Loucy (cell line): ENCODE measurements around the gene LNPK.

Source experiments
- H2AFZ ChIP-seq: fragments of 200-600 bp; sonication (generic); 2 replicates; pipeline ENCODE4 v1.6.0; 2016; ENCODE audit warnings: antibody characterized with exemption, mild to moderate bottlenecking, low read length, moderate library complexity
- H3F3A ChIP-seq: fragments of 200-600 bp; 2 replicates; pipeline ENCODE4 v1.6.0; 2016; ENCODE audit warnings: antibody characterized with exemption, low read depth, mild to moderate bottlenecking
- H3K27me3 ChIP-seq: fragments of 200-600 bp; sonication (generic); 2 replicates; pipeline ENCODE4 v1.6.1; 2014; ENCODE audit warnings: low read length, mild to moderate bottlenecking; ENCODE audit not compliant: insufficient read depth, poor library complexity, severe bottlenecking
- H3K36me3 ChIP-seq: fragments of 200-600 bp; sonication (generic); 2 replicates; pipeline ENCODE4 v1.6.1; 2016; ENCODE audit warnings: low read length; ENCODE audit not compliant: insufficient read depth
- H3K4me1 ChIP-seq: fragments of 200-600 bp; sonication (generic); 2 replicates; pipeline ENCODE4 v1.5.1; 2014; ENCODE audit warnings: low read length, mild to moderate bottlenecking; ENCODE audit not compliant: insufficient read depth, poor library complexity, severe bottlenecking
- H3K4me2 ChIP-seq: fragments of 200-600 bp; sonication (generic); 2 replicates; pipeline ENCODE4 v1.6.0; 2014; ENCODE audit warnings: antibody characterized with exemption, low read length, low read depth, mild to moderate bottlenecking; ENCODE audit not compliant: poor library complexity, severe bottlenecking
- H3K4me3 ChIP-seq: fragments of 200-600 bp; sonication (generic); 2 replicates; pipeline ENCODE4 v1.5.1; 2014; ENCODE audit warnings: low read length, mild to moderate bottlenecking, mixed read lengths; ENCODE audit not compliant: poor library complexity, severe bottlenecking
- H3K79me2 ChIP-seq: fragments of 200-600 bp; sonication (generic); 2 replicates; pipeline ENCODE4 v1.6.1; 2014; ENCODE audit warnings: low read length; ENCODE audit not compliant: insufficient read depth
- H3K9ac ChIP-seq: fragments of 200-600 bp; sonication (generic); 2 replicates; pipeline ENCODE4 v1.6.0; 2014; ENCODE audit warnings: mild to moderate bottlenecking, low read depth, low read length, moderate library complexity; ENCODE audit not compliant: poor library complexity, severe bottlenecking
- H3K9me2 ChIP-seq: fragments of 200-600 bp; sonication (generic); replicated peaks from 2 replicates; pipeline ENCODE4 v1.6.1; 2016; ENCODE audit warnings: low read depth, low read length, mixed read lengths
- H3K9me3 ChIP-seq: fragments of 200-600 bp; sonication (generic); 2 replicates; pipeline ENCODE4 v1.6.1; 2014; ENCODE audit warnings: mild to moderate bottlenecking, antibody characterized with exemption, low read length, low read depth; ENCODE audit not compliant: insufficient read depth
- H4K20me1 ChIP-seq: fragments of 200-600 bp; sonication (generic); 2 replicates; pipeline ENCODE4 v1.6.0; 2014; ENCODE audit warnings: antibody characterized with exemption, low read length, mild to moderate bottlenecking; ENCODE audit not compliant: insufficient read depth, poor library complexity, severe bottlenecking
- CTCF ChIP-seq: fragments of 200-600 bp; sonication (generic); conservative IDR thresholded peaks from 2 replicates; pipeline ENCODE4 v1.5.1; 2014; ENCODE audit warnings: mild to moderate bottlenecking, antibody characterized with exemption, low read length
- EZH2phosphoT487 ChIP-seq: fragments of 200-600 bp; IDR thresholded peaks from 2 replicates; pipeline ENCODE4 v1.6.1; 2018; ENCODE audit warnings: antibody characterized with exemption, mild to moderate bottlenecking, moderate library complexity, borderline replicate concordance

Gene LNPK

GRCh38 chr2:175877845-175878544, 124.1 kb downstream of the LNPK start:
- Histone ChIP-seq H3K4me3 (no peak overlapping the region), H4K20me1 (no peaks in the 10 kb centered on the region), H3K4me2 (no peak overlapping the region), H2AFZ (no peak overlapping the region), H3K27me3 (no peaks in the 10 kb centered on the region), H3K36me3 (no peaks in the 10 kb centered on the region), H3K9ac (no peak overlapping the region), H3K9me2 (no peaks in the 10 kb centered on the region), H3F3A (no peaks in the 10 kb centered on the region), H3K79me2 (no peaks in the 10 kb centered on the region), H3K4me1 (no peaks in the 10 kb centered on the region), H3K9me3 (no peaks in the 10 kb centered on the region)
- TF ChIP-seq EZH2phosphoT487 (no peak), CTCF (no peak)

GRCh38 chr2:175874291-175874690, 127.8 kb downstream of the LNPK start:
- no peak overlapping the region for H3K9ac ChIP-seq
- no peaks in the 10 kb centered on the region for H3F3A ChIP-seq
- H3K27me3 ChIP-seq, result no peaks in the 10 kb centered on the region
- H3K9me2 ChIP-seq, result no peaks in the 10 kb centered on the region
- H4K20me1 ChIP-seq, result no peaks in the 10 kb centered on the region
- H3K4me1 ChIP-seq, result no peaks in the 10 kb centered on the region
- no peaks in the 10 kb centered on the region for H3K9me3 ChIP-seq
- H2AFZ ChIP-seq, result no peak overlapping the region
- H3K36me3 ChIP-seq, result no peaks in the 10 kb centered on the region
- no peaks in the 10 kb centered on the region for H3K79me2 ChIP-seq
- H3K4me3 ChIP-seq, result no peak overlapping the region
- no peak overlapping the region for H3K4me2 ChIP-seq
- no peak for TF ChIP-seq EZH2phosphoT487
- no peak for TF ChIP-seq CTCF
